Neural cell (in vitro differentiated cells): Measurements from ENCODE around the gene EYS. TPM values are rescaled to one million over a fixed set of nuclear protein-coding genes. Genes with fewer than 3 reads are reported as not detected.

Source experiments
- H2AFZ ChIP-seq: fragments of 200-600, 300-800 bp; sonication (generic), shearing (Covaris generic); 2 replicates; pipeline ENCODE4 v1.6.0; 2014; ENCODE audit warnings: low read depth, mild to moderate bottlenecking, antibody characterized with exemption, low read length, moderate library complexity
- H3F3A ChIP-seq: fragments of 200-600 bp; shearing (Covaris generic); 2 replicates; pipeline ENCODE4 v1.6.1; 2016; ENCODE audit warnings: mild to moderate bottlenecking, moderate library complexity, mixed read lengths, antibody characterized with exemption, low read length; ENCODE audit not compliant: insufficient read depth, poor library complexity, severe bottlenecking
- H3K27ac ChIP-seq: fragments of 200-600, 300-800 bp; sonication (generic), shearing (Covaris generic); 2 replicates; pipeline ENCODE4 v1.5.1; 2014; ENCODE audit warnings: mild to moderate bottlenecking, low read length, moderate library complexity
- H3K27me3 ChIP-seq: fragments of 300-800, 200-600 bp; sonication (generic), shearing (Covaris generic); 2 replicates; pipeline ENCODE4 v1.6.0; 2014; ENCODE audit warnings: mild to moderate bottlenecking, low read depth, low read length, moderate library complexity; ENCODE audit not compliant: insufficient read depth
- H3K36me3 ChIP-seq: fragments of 300-800, 200-600 bp; sonication (generic), shearing (Covaris generic); 2 replicates; pipeline ENCODE4 v1.5.1; 2014; ENCODE audit warnings: mild to moderate bottlenecking, antibody characterized with exemption, low read length, moderate library complexity; ENCODE audit not compliant: insufficient read depth
- H3K4me2 ChIP-seq: fragments of 300-800, 200-600 bp; sonication (generic), shearing (Covaris generic); 2 replicates; pipeline ENCODE4 v1.6.0; 2014; ENCODE audit warnings: mild to moderate bottlenecking, low read length
- H3K4me3 ChIP-seq: fragments of 300-800, 200-600 bp; sonication (generic), shearing (Covaris generic); 2 replicates; pipeline ENCODE4 v1.5.1; 2014; ENCODE audit warnings: mild to moderate bottlenecking, low read length, moderate library complexity
- H3K79me2 ChIP-seq: fragments of 200-600 bp; shearing (Covaris generic); replicated peaks from 2 replicates; pipeline ENCODE4 v1.6.0; 2014; ENCODE audit warnings: mild to moderate bottlenecking, low read length, moderate library complexity; ENCODE audit not compliant: insufficient read depth
- H3K9ac ChIP-seq: fragments of 300-800, 200-600 bp; sonication (generic), shearing (Covaris generic); 2 replicates; pipeline ENCODE4 v1.6.1; 2016; ENCODE audit warnings: mild to moderate bottlenecking, low read length, mixed read lengths
- H3K9me2 ChIP-seq: fragments of 200-600 bp; shearing (Covaris generic); 2 replicates; pipeline ENCODE4 v1.6.1; 2016; ENCODE audit warnings: mild to moderate bottlenecking, low read length, mixed read lengths; ENCODE audit not compliant: insufficient read depth
- H3K9me3 ChIP-seq: fragments of 200-600, 300-800 bp; sonication (generic), shearing (Covaris generic); 2 replicates; pipeline ENCODE4 v1.6.1; 2016; ENCODE audit warnings: mild to moderate bottlenecking, mixed run types, low read length, moderate library complexity, mixed read lengths
- H4K20me1 ChIP-seq: fragments of 200-600 bp; shearing (Covaris generic); 2 replicates; pipeline ENCODE4 v1.6.1; 2016; ENCODE audit warnings: mild to moderate bottlenecking, mixed run types; ENCODE audit not compliant: insufficient read depth
- CTCF ChIP-seq: fragments of 450-650 bp; IDR thresholded peaks from 2 replicates; pipeline ENCODE4 v1.5.1; 2014; ENCODE audit warnings: antibody characterized with exemption, mild to moderate bottlenecking, moderate library complexity; ENCODE audit not compliant: poor library complexity, severe bottlenecking
- EP300 ChIP-seq: fragments of 450-650 bp; conservative IDR thresholded peaks from 2 replicates; pipeline ENCODE4 v1.6.1; 2014; ENCODE audit warnings: antibody characterized with exemption, mild to moderate bottlenecking, moderate library complexity; ENCODE audit not compliant: poor library complexity, severe bottlenecking
- EZH2 ChIP-seq: fragments of 200-600, 300-800 bp; shearing (Covaris generic), sonication (generic); IDR thresholded peaks from 2 replicates; pipeline ENCODE4 v1.6.1; 2014; ENCODE audit warnings: antibody characterized with exemption, low read length, borderline replicate concordance, mild to moderate bottlenecking; ENCODE audit not compliant: insufficient read depth, poor library complexity, severe bottlenecking
- MXI1 ChIP-seq: fragments of 450-650 bp; conservative IDR thresholded peaks from 2 replicates; pipeline ENCODE4 v1.6.1; 2014; ENCODE audit warnings: antibody characterized with exemption, mild to moderate bottlenecking; ENCODE audit not compliant: poor library complexity, severe bottlenecking
- POLR2AphosphoS5 ChIP-seq: IDR thresholded peaks from 2 replicates; pipeline ENCODE4 v1.6.1; 2012
- RAD21 ChIP-seq: fragments of 450-650 bp; conservative IDR thresholded peaks from 2 replicates; pipeline ENCODE4 v1.6.1; 2014; ENCODE audit warnings: antibody characterized with exemption, mild to moderate bottlenecking, moderate library complexity
- SMC3 ChIP-seq: fragments of 450-650 bp; conservative IDR thresholded peaks from 2 replicates; pipeline ENCODE4 v1.6.1; 2014; ENCODE audit warnings: antibody characterized with exemption, mild to moderate bottlenecking, moderate library complexity; ENCODE audit not compliant: poor library complexity
- TAF1 ChIP-seq: IDR thresholded peaks from 2 replicates; pipeline ENCODE4 v1.6.1; 2012; ENCODE audit warnings: low read depth
- polyA plus RNA-seq: library from polyadenylated mRNA; depleted of rRNA; stranded (reverse); fragments of >200 nt; gene quantifications from 2 replicates; pipeline ENCODE4 v1.2.3, GENCODE V29; 2014
- TF ChIP-seq, protein P1 (sequence below): IDR thresholded peaks from 2 replicates; pipeline ENCODE4 v1.6.1; 2012; ENCODE audit warnings: borderline replicate concordance

The EYS gene
- polyA plus RNA-seq, 1 donor from 2014 or later = 0.38 TPM

GRCh38 chr6:63816401-63816981 is 1890.5 kb downstream of the EYS start:
- no peaks in the 10 kb centered on the region for H3F3A ChIP-seq
- no peak overlapping the region for H3K4me2 ChIP-seq
- no peaks in the 10 kb centered on the region for H3K36me3 ChIP-seq
- no peaks in the 10 kb centered on the region for H3K9me3 ChIP-seq
- no peaks in the 10 kb centered on the region for H4K20me1 ChIP-seq
- H3K9me2 ChIP-seq = no peaks in the 10 kb centered on the region
- TF ChIP-seq CTCF = no peak
- no peak for TF ChIP-seq TAF1
- no peak for TF ChIP-seq RAD21
- TF ChIP-seq MXI1 = no peak
- TF ChIP-seq POLR2AphosphoS5 = no peak
- TF ChIP-seq, protein P1, sequence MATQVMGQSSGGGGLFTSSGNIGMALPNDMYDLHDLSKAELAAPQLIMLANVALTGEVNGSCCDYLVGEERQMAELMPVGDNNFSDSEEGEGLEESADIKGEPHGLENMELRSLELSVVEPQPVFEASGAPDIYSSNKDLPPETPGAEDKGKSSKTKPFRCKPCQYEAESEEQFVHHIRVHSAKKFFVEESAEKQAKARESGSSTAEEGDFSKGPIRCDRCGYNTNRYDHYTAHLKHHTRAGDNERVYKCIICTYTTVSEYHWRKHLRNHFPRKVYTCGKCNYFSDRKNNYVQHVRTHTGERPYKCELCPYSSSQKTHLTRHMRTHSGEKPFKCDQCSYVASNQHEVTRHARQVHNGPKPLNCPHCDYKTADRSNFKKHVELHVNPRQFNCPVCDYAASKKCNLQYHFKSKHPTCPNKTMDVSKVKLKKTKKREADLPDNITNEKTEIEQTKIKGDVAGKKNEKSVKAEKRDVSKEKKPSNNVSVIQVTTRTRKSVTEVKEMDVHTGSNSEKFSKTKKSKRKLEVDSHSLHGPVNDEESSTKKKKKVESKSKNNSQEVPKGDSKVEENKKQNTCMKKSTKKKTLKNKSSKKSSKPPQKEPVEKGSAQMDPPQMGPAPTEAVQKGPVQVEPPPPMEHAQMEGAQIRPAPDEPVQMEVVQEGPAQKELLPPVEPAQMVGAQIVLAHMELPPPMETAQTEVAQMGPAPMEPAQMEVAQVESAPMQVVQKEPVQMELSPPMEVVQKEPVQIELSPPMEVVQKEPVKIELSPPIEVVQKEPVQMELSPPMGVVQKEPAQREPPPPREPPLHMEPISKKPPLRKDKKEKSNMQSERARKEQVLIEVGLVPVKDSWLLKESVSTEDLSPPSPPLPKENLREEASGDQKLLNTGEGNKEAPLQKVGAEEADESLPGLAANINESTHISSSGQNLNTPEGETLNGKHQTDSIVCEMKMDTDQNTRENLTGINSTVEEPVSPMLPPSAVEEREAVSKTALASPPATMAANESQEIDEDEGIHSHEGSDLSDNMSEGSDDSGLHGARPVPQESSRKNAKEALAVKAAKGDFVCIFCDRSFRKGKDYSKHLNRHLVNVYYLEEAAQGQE = no peak
- TF ChIP-seq SMC3 = no peak
- TF ChIP-seq EP300 = no peak
- TF ChIP-seq EZH2 = no peak
- no peak overlapping the region for H3K9ac ChIP-seq
- H3K79me2 ChIP-seq = no peaks in the 10 kb centered on the region
- H3K27ac ChIP-seq = no peak overlapping the region
- no peak overlapping the region for H2AFZ ChIP-seq
- no peak overlapping the region for H3K4me3 ChIP-seq
- H3K27me3 ChIP-seq = no peaks in the 10 kb centered on the region

GRCh38 chr6:63814459-63814858 is 1892.6 kb downstream of the EYS start:
- Histone ChIP-seq H3K27ac (no peak overlapping the region), H3K79me2 (no peaks in the 10 kb centered on the region), H3F3A (no peaks in the 10 kb centered on the region), H3K9ac (no peak overlapping the region), H3K4me2 (no peak overlapping the region), H2AFZ (no peak overlapping the region), H4K20me1 (no peaks in the 10 kb centered on the region), H3K9me3 (no peaks in the 10 kb centered on the region), H3K27me3 (no peaks in the 10 kb centered on the region), H3K36me3 (no peaks in the 10 kb centered on the region), H3K4me3 (no peak overlapping the region), H3K9me2 (no peaks in the 10 kb centered on the region)
- TF ChIP-seq, protein P1 = no peak
- TF ChIP-seq RAD21 (no peak), SMC3 (no peak), MXI1 (no peak), TAF1 (no peak), EZH2 (no peak), CTCF (no peak), POLR2AphosphoS5 (no peak), EP300 (no peak)
